C4-2B (cell line): ENCODE measurements around the gene TXLNB.

Experiments
- H3K27ac ChIP-seq: fragments of 450-650 bp; 2 replicates; pipeline ENCODE4 v1.5.1; 2017
- CTCF ChIP-seq: fragments of 450-650 bp; conservative IDR thresholded peaks from 2 replicates; pipeline ENCODE4 v1.5.1; 2017; ENCODE audit warnings: mild to moderate bottlenecking
- ZFX ChIP-seq: fragments of 450-650 bp; IDR thresholded peaks from 2 replicates; pipeline ENCODE4 v1.6.1; 2017

The TXLNB gene

GRCh38 chr6:139334806-139335446 is 43.1 kb upstream of the TXLNB start:
- TF ChIP-seq ZFX (no peak), CTCF (no peak)
- H3K27ac ChIP-seq = no peak overlapping the region

- TF ChIP-seq CTCF (no peak), ZFX (no peak)
- no peak overlapping the region for H3K27ac ChIP-seq
Measured at GRCh38 chr6:139330826-139331500, 39.2 kb upstream of the TXLNB start.

- no peak overlapping the region for H3K27ac ChIP-seq
- TF ChIP-seq ZFX = no peak
- no peak for TF ChIP-seq CTCF
Measured at GRCh38 chr6:139330306-139330705, 38.5 kb upstream of the TXLNB start.

- H3K27ac ChIP-seq = no peak overlapping the region
- TF ChIP-seq ZFX (no peak), CTCF (no peak)
Measured at GRCh38 chr6:139329224-139329623, 37.4 kb upstream of the TXLNB start.

- no peak overlapping the region for H3K27ac ChIP-seq
- TF ChIP-seq ZFX = no peak
- no peak for TF ChIP-seq CTCF
Measured at GRCh38 chr6:139327038-139327437, 35.2 kb upstream of the TXLNB start.

GRCh38 chr6:139325686-139326085 is 33.9 kb upstream of the TXLNB start:
- H3K27ac ChIP-seq = no peak overlapping the region
- TF ChIP-seq CTCF = no peak
- TF ChIP-seq ZFX = no peak

GRCh38 chr6:139325125-139325524 is 33.3 kb upstream of the TXLNB start:
- H3K27ac ChIP-seq = no peak overlapping the region
- no peak for TF ChIP-seq ZFX
- TF ChIP-seq CTCF = no peak
